IMR-90 (cell line): ENCODE data around the gene ANKIB1. TPM values are rescaled to one million over a fixed set of nuclear protein-coding genes. Genes with fewer than 3 reads are reported as not detected.

ENCODE experiments used
- ATAC-seq: fragments of 200-7000 bp; cut with Tn5 transposase; 2 replicates; pipeline ENCODE4 v1.9.1; 2020; ENCODE audit warnings: low read depth, mild to moderate bottlenecking, moderate library complexity
- BruUV-seq: library from RNA; stranded (reverse); fragments of 400-500 nt; replicated peaks from 2 replicates; lab custom pipeline; 2021; lab: Mats Ljungman, UMichigan
- CTCF ChIA-PET: fragments of 300-600 bp; formaldehyde crosslinking; extraction: SDS; loops from one replicate; lab custom pipeline; 2021; ENCODE audit warnings: antibody characterized with exemption; lab: Yijun Ruan, JAX
- POLR2A ChIA-PET: fragments of 300-600 bp; sonication (Branson Sonifier 250); formaldehyde crosslinking; loops from one replicate; lab custom pipeline; 2022; ENCODE audit warnings: antibody characterized with exemption; ENCODE audit not compliant: unreplicated experiment; lab: Charles Lee
- DNase-seq: peaks from one replicate; pipeline ENCODE4 v3.0.0; 2013
- H2AFZ ChIP-seq: replicated peaks from 2 replicates; pipeline ENCODE3; 2013; ENCODE audit warnings: low read length, mild to moderate bottlenecking; ENCODE audit not compliant: poor library complexity
- H2AK5ac ChIP-seq: 2 replicates; pipeline ENCODE4 v1.6.1; 2013; ENCODE audit warnings: low read depth, low read length, inconsistent platforms
- H2AK9ac ChIP-seq: replicated peaks from 2 replicates; pipeline ENCODE3; 2013; ENCODE audit warnings: mild to moderate bottlenecking, low read depth, low read length, moderate library complexity; ENCODE audit not compliant: poor library complexity
- H2BK120ac ChIP-seq: 2 replicates; pipeline ENCODE4 v1.6.1; 2013; ENCODE audit warnings: low read depth, low read length, inconsistent platforms
- H2BK15ac ChIP-seq: 3 replicates; pipeline ENCODE4 v1.6.1; 2013; ENCODE audit warnings: low read depth, low read length, inconsistent platforms
- H2BK20ac ChIP-seq: 2 replicates; pipeline ENCODE4 v1.6.1; 2013; ENCODE audit warnings: low read depth, mild to moderate bottlenecking, inconsistent platforms, low read length, moderate library complexity
- H2BK5ac ChIP-seq: 2 replicates; pipeline ENCODE4 v1.6.1; 2013; ENCODE audit warnings: mild to moderate bottlenecking, low read depth, low read length, inconsistent platforms; ENCODE audit not compliant: poor library complexity, severe bottlenecking
- H3K14ac ChIP-seq: replicated peaks from 2 replicates; pipeline ENCODE4 v1.6.1; 2013; ENCODE audit warnings: low read depth, low read length, inconsistent platforms
- H3K18ac ChIP-seq: 2 replicates; pipeline ENCODE4 v1.6.1; 2013; ENCODE audit warnings: low read depth, low read length, control low read depth
- H3K23ac ChIP-seq: 2 replicates; pipeline ENCODE4 v1.6.1; 2013; ENCODE audit warnings: low read depth, low read length, inconsistent platforms
- H3K27ac ChIP-seq: 2 replicates; pipeline ENCODE4 v1.5.1; 2013; ENCODE audit warnings: mild to moderate bottlenecking, control low read depth, low read length; ENCODE audit not compliant: insufficient read depth
- H3K27me3 ChIP-seq: 2 replicates; pipeline ENCODE4 v1.6.1; 2013; ENCODE audit warnings: low read length; ENCODE audit not compliant: control insufficient read depth, insufficient read depth
- H3K36me3 ChIP-seq: 2 replicates; pipeline ENCODE4 v1.6.1; 2013; ENCODE audit warnings: low read length, mixed read lengths; ENCODE audit not compliant: control insufficient read depth, insufficient read depth
- H3K4ac ChIP-seq: 2 replicates; pipeline ENCODE4 v1.6.1; 2013; ENCODE audit warnings: low read depth, low read length, inconsistent platforms
- H3K4me1 ChIP-seq: 2 replicates; pipeline ENCODE4 v1.6.1; 2013; ENCODE audit warnings: low read length, mixed read lengths; ENCODE audit not compliant: control insufficient read depth, insufficient read depth
- H3K4me2 ChIP-seq: 2 replicates; pipeline ENCODE4 v1.6.1; 2013; ENCODE audit warnings: low read depth, mild to moderate bottlenecking, control low read depth, low read length, moderate library complexity
- H3K4me3 ChIP-seq: 2 replicates; pipeline ENCODE4 v1.5.1; 2013; ENCODE audit warnings: low read depth, mild to moderate bottlenecking, control low read depth, low read length, moderate library complexity; ENCODE audit not compliant: insufficient read depth
- H3K56ac ChIP-seq: 2 replicates; pipeline ENCODE4 v1.6.1; 2013; ENCODE audit warnings: low read length, inconsistent platforms; ENCODE audit not compliant: insufficient read depth; ENCODE audit errors: extremely low read depth
- H3K79me1 ChIP-seq, 2 experiments: 2 replicates each; pipeline ENCODE4 v1.6.1; 2013; ENCODE audit warnings: low read length in 2 of 2, inconsistent platforms in 1 of 2, low read depth in 1 of 2
- H3K9ac ChIP-seq: 2 replicates; pipeline ENCODE4 v1.6.1; 2013; ENCODE audit warnings: low read depth, low read length, control low read depth
- H3K9me1 ChIP-seq: 2 replicates; pipeline ENCODE4 v1.6.1; 2013; ENCODE audit warnings: low read length, inconsistent platforms; ENCODE audit not compliant: insufficient read depth
- H3K9me3 ChIP-seq: 2 replicates; pipeline ENCODE4 v1.6.1; 2013; ENCODE audit warnings: low read length; ENCODE audit not compliant: control insufficient read depth, insufficient read depth
- H4K20me1 ChIP-seq: 2 replicates; pipeline ENCODE4 v1.6.1; 2013; ENCODE audit warnings: low read length, inconsistent platforms; ENCODE audit not compliant: insufficient read depth
- H4K5ac ChIP-seq: 2 replicates; pipeline ENCODE4 v1.6.1; 2013; ENCODE audit warnings: mild to moderate bottlenecking, low read depth, low read length, control low read depth
- H4K8ac ChIP-seq, 2 experiments: 2 replicates each; pipeline ENCODE4 v1.6.1; 2013; ENCODE audit warnings: low read depth in 2 of 2, low read length in 2 of 2, control low read depth in 1 of 2, inconsistent platforms in 1 of 2
- H4K91ac ChIP-seq: 2 replicates; pipeline ENCODE4 v1.6.1; 2013; ENCODE audit warnings: low read depth, low read length, inconsistent platforms; ENCODE audit not compliant: insufficient read depth
- BHLHE40 ChIP-seq: fragments of 150-350 bp; IDR thresholded peaks from 2 replicates; pipeline ENCODE4 v1.6.1; 2016; ENCODE audit warnings: mild to moderate bottlenecking, low read depth, low read length
- CEBPB ChIP-seq: IDR thresholded peaks from 2 replicates; pipeline ENCODE4 v1.6.1; 2012; ENCODE audit warnings: low read depth, low read length, improper control_type of control experiment
- CTCF ChIP-seq: conservative IDR thresholded peaks from 2 replicates; pipeline ENCODE4 v1.5.1; 2012; ENCODE audit warnings: mild to moderate bottlenecking, low read depth, low read length, improper control_type of control experiment
- ELK1 ChIP-seq: fragments of 150-350 bp; IDR thresholded peaks from 2 replicates; pipeline ENCODE4 v1.6.1; 2016; ENCODE audit warnings: low read depth, mild to moderate bottlenecking, low read length, moderate library complexity, borderline replicate concordance
- FOS ChIP-seq: fragments of 150-350 bp; IDR thresholded peaks from 2 replicates; pipeline ENCODE4 v1.6.1; 2016; ENCODE audit warnings: low read depth, low read length
- MAZ ChIP-seq: IDR thresholded peaks from 2 replicates; pipeline ENCODE4 v1.6.1; 2012; ENCODE audit warnings: low read depth, mild to moderate bottlenecking, low read length, improper control_type of control experiment, moderate library complexity, borderline replicate concordance
- NFE2L2 ChIP-seq: fragments of 150-350 bp; IDR thresholded peaks from 2 replicates; pipeline ENCODE4 v1.6.1; 2016; ENCODE audit warnings: low read depth, mild to moderate bottlenecking, low read length
- POLR2A ChIP-seq: IDR thresholded peaks from 2 replicates; pipeline ENCODE4 v1.6.1; 2012; ENCODE audit warnings: mild to moderate bottlenecking, low read depth, low read length
- RAD21 ChIP-seq: IDR thresholded peaks from 2 replicates; pipeline ENCODE4 v1.6.1; 2012; ENCODE audit warnings: low read length, improper control_type of control experiment
- RCOR1 ChIP-seq: IDR thresholded peaks from 2 replicates; pipeline ENCODE4 v1.6.1; 2012; ENCODE audit warnings: mild to moderate bottlenecking, low read length, improper control_type of control experiment; ENCODE audit not compliant: insufficient replicate concordance
- RFX5 ChIP-seq: IDR thresholded peaks from 2 replicates; pipeline ENCODE4 v1.8.0; 2012; ENCODE audit warnings: low read depth, mild to moderate bottlenecking, low read length, moderate library complexity
- WGBS, 2 experiments: methylation state at CpG; one replicate each; pipeline versions ENCODE4 v1.1.5 to v1.1.7; 2013; ENCODE audit warnings: missing lambda C conversion rate in 2 of 2; ENCODE audit not compliant: insufficient read length in 1 of 2; ENCODE audit errors: extremely low coverage in 2 of 2; 5-methylcytosine and 5-hydroxymethylcytosine counted together
- dilution Hi-C: fragments of 300-500 bp; cut with HindIII; formaldehyde crosslinking; loops from one replicate; pipeline ENCODE4 v1.14.3; 2018; ENCODE audit warnings: low sequenced_read_pairs; ENCODE audit not compliant: unreplicated experiment
- in situ Hi-C: fragments of 300-500 bp; cut with MboI; formaldehyde crosslinking; loops from 3 replicates; pipeline ENCODE4 v1.14.3; 2019; ENCODE audit warnings: low sequenced_read_pairs, inconsistent platforms, mixed read lengths
- intact Hi-C: fragments of 100-400 bp; cut with micrococcal nuclease; formaldehyde crosslinking; loops from 2 replicates; pipeline ENCODE4 v1.10.0; 2022
- polyA plus RNA-seq, 3 experiments: library from polyadenylated mRNA; depleted of rRNA; stranded (reverse); fragments of >200 nt; gene quantifications; 2 replicates each; pipeline ENCODE4 v1.2.3, GENCODE V29; 2012; ENCODE audit warnings: low replicate concordance in 1 of 3
- total RNA-seq: library from RNA; depleted of rRNA; stranded (reverse); fragments of >200 nt; gene quantifications from 2 replicates; pipeline ENCODE4 v1.2.3, GENCODE V29; 2012
- TF ChIP-seq, protein P1 (sequence below): fragments of 150-350 bp; IDR thresholded peaks from 2 replicates; pipeline ENCODE4 v1.6.1; 2017; ENCODE audit warnings: mild to moderate bottlenecking, antibody characterized with exemption, low read length, low read depth

The ANKIB1 gene
- total and polyA plus RNA-seq, 2 of the 4 experiments (the other 2 are of a cell fraction) = 18.7 to 33.9 TPM

GRCh38 chr7:92391071-92391470 lies 145.3 kb downstream of the ANKIB1 start:
- Histone ChIP-seq H2AFZ (no peak overlapping the region), H3K79me1 (no peaks in the 10 kb centered on the region), H3K27ac (no peak overlapping the region), H3K4me2 (no peak overlapping the region), H3K4ac (no peak overlapping the region), H3K9me1 (no peaks in the 10 kb centered on the region), H3K36me3 (peaks cover 6% of the 10 kb centered on the region), H3K9ac (no peak overlapping the region), H3K4me3 (no peak overlapping the region), H2BK20ac (no peak overlapping the region), H3K14ac (no peak overlapping the region), H3K9me3 (no peaks in the 10 kb centered on the region), H2AK5ac (no peak overlapping the region), H3K18ac (no peak overlapping the region), H4K5ac (no peak overlapping the region), H3K23ac (no peak overlapping the region), H3K56ac (no peak overlapping the region), H2AK9ac (no peak overlapping the region), H4K91ac (no peak overlapping the region), H2BK15ac (no peak overlapping the region), H4K8ac (no peak overlapping the region), H3K4me1 (no peaks in the 10 kb centered on the region), H2BK120ac (no peak overlapping the region), H3K27me3 (no peaks in the 10 kb centered on the region), H4K20me1 (no peaks in the 10 kb centered on the region), H2BK5ac (no peak overlapping the region)
- ChIA-PET CTCF (interaction anchor here (0.6 to 1.1 kb wide), 2 partner anchors 34 to 125 kb away, joined by 3 to 7 read pairs; no protein-coding TSS in a partner anchor), POLR2A (no interaction called here)
- DNase-seq (no peak), ATAC-seq (no peak)
- WGBS, 2 experiments = 100% methylated on average over 2 of the region's 5 CpGs; no CpG with 5 or more reads in 1 of the 2 experiments
- intact Hi-C loops = no loop called here
- in situ Hi-C loops = no loop called here
- no peak for TF ChIP-seq NFE2L2
- no peak for TF ChIP-seq CTCF
- TF ChIP-seq POLR2A = no peak
- TF ChIP-seq FOS = no peak
- TF ChIP-seq, protein P1, sequence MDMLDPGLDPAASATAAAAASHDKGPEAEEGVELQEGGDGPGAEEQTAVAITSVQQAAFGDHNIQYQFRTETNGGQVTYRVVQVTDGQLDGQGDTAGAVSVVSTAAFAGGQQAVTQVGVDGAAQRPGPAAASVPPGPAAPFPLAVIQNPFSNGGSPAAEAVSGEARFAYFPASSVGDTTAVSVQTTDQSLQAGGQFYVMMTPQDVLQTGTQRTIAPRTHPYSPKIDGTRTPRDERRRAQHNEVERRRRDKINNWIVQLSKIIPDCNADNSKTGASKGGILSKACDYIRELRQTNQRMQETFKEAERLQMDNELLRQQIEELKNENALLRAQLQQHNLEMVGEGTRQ = no peak
- TF ChIP-seq RCOR1 = no peak
- TF ChIP-seq RAD21 = no peak
- no peak for TF ChIP-seq ELK1
- TF ChIP-seq BHLHE40 = no peak
- no peak for TF ChIP-seq MAZ
- TF ChIP-seq CEBPB = no peak
- TF ChIP-seq RFX5 = no peak
- dilution Hi-C loops = no loop called here
- BruUV-seq = no TSS peak
